GM12872 (cell line): ENCODE measurements around the gene TP53TG5.

ENCODE experiments used
- TF ChIP-seq, protein P1 (sequence below): IDR thresholded peaks from 3 replicates; pipeline ENCODE4 v1.5.1; 2011; ENCODE audit warnings: low read depth, mild to moderate bottlenecking, low read length, moderate library complexity; ENCODE audit not compliant: insufficient read depth

TP53TG5 gene

DNA sequence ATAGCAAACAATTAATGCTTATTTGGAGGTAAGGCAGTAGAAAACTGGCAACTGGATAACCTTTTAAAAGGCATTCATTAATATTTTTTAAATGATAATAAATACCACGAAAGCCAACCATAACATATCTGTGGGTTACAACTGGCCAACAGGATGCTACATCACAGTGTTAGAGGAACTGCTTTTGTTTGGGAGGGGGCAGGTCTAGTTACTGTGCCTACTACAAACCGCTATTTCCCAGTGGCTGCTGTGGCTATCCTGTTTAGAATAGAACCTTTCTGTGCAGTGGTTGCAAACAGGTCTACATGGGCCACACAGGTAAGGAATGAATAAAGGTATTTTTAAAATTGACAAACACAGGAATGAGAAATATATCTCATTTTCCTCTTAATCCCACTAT is 38.8 kb upstream of the TP53TG5 start:
- TF ChIP-seq, protein P1, sequence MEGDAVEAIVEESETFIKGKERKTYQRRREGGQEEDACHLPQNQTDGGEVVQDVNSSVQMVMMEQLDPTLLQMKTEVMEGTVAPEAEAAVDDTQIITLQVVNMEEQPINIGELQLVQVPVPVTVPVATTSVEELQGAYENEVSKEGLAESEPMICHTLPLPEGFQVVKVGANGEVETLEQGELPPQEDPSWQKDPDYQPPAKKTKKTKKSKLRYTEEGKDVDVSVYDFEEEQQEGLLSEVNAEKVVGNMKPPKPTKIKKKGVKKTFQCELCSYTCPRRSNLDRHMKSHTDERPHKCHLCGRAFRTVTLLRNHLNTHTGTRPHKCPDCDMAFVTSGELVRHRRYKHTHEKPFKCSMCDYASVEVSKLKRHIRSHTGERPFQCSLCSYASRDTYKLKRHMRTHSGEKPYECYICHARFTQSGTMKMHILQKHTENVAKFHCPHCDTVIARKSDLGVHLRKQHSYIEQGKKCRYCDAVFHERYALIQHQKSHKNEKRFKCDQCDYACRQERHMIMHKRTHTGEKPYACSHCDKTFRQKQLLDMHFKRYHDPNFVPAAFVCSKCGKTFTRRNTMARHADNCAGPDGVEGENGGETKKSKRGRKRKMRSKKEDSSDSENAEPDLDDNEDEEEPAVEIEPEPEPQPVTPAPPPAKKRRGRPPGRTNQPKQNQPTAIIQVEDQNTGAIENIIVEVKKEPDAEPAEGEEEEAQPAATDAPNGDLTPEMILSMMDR = no peak

DNA sequence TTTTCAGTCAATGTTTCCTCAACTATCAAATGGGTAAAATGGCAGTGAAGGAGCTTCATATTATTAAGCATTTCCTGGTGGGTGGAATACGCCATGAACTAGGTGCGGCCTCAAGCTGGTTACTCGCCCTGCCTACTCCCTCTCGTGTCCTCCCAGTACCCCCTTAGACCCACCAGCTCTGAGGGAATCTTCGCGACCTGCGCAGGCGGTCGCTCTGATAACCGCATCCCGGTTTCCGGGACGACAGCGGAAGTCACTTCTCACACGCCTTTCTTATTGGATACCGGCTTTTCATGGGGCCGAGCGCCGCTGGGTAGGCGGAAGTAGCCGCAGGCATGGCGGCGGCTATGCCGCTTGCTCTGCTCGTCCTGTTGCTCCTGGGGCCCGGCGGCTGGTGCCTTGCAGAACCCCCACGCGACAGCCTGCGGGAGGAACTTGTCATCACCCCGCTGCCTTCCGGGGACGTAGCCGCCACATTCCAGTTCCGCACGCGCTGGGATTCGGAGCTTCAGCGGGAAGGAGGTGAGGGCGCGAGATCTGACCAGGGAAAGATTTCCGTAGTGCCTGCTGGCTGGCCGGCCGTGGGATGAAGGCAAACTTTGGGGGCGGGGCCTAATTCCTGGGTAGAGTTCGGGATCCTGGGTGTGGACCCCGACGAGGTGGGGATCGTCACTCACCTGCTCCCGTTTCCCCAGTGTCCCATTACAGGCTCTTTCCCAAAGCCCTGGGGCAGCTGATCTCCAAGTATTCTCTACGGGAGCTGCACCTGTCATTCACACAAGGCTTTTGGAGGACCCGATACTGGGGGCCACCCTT is 37.9 kb upstream of the TP53TG5 start, which contains the start of gene PIGT:
TSS of gene PIGT (plus strand) at position 320 of the 816 bp plus-strand sequence. CDS start at position 336, 16 bp downstream.
- TF ChIP-seq, protein P1 = no peak

DNA sequence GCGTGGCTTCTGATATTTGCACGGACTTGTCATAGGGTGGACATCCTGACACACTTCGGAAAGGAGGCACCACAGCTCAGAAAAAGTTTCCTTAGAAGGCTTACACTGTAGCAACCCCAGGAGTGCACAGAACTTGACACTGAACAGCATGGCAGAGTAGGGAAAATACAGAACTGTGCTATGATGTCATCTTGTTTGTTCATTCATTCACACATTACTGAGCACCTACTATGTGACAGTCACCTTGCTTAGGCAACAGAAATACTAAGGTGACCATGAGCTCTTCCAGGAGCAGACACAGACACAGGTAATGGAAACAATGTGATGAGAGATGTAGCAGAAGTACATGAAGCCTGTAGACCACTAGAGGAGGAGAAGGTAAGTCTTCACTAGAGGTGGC is 35.4 kb upstream of the TP53TG5 start:
- TF ChIP-seq, protein P1 = no peak

DNA sequence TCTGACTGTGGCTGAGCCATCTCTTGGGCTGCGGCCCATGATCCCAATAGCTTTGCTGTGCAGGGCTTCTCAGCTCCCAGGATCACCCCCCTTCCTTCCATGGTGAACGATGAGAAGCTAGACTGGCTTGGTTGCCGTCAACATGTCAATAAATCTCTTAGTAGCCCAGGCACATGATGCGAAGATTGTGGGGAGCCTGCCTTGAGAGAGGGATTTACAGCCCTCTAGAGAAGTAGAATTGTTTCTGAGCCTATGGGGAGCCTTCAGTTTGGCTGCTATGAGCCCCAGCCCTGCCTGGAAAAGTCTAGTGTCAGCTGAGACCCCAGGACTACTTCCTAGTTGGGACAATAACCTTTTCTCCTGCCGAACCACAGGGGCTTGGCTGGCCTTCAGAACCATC is 34.5 kb upstream of the TP53TG5 start:
- TF ChIP-seq, protein P1 = no peak

DNA sequence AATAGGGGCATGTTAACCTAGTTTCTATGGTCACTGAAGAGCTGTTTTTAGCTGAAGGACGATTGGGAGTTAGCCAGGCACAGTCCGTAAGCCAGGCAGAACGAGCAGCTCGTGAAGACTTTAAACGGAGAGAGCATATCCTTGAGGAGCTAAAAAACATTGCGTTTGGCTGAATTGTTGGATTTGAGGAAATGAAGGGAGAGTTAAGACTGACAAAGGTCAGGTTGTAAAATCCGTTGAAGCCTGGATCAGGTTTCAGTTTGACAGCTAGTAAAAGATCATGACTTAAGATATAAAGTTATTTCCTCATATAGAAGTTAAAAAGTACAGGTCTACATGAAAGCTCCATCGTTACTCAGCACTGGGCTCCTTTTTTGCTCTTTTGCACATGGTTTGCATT is 32.8 kb upstream of the TP53TG5 start:
- TF ChIP-seq, protein P1 = no peak

DNA sequence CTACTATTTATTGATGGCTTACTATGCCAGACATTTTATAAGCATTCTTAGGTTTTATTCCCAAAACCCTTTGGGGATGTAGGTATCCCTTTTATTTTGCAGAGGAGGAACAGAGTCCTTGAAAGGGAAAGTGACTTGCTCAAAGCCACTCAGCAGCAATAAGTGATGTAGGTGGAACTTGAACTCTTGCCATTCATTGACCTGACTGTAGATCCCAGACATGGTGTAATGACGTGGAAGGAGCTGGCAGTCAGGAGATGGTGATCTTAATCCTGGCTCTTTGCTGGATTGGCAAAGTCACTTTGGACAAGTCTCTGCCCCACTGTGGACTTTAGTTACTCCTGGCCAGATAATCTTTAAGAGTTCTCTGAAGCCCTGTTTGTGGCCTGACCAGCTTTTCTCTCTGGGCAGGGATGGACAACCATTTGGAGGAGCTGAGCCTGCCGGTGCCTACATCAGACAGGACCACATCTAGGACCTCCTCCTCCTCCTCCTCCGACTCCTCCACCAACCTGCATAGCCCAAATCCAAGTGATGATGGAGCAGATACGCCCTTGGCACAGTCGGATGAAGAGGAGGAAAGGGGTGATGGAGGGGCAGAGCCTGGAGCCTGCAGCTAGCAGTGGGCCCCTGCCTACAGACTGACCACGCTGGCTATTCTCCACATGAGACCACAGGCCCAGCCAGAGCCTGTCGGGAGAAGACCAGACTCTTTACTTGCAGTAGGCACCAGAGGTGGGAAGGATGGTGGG is 31.6 kb upstream of the TP53TG5 start:
- TF ChIP-seq, protein P1 = no peak

DNA sequence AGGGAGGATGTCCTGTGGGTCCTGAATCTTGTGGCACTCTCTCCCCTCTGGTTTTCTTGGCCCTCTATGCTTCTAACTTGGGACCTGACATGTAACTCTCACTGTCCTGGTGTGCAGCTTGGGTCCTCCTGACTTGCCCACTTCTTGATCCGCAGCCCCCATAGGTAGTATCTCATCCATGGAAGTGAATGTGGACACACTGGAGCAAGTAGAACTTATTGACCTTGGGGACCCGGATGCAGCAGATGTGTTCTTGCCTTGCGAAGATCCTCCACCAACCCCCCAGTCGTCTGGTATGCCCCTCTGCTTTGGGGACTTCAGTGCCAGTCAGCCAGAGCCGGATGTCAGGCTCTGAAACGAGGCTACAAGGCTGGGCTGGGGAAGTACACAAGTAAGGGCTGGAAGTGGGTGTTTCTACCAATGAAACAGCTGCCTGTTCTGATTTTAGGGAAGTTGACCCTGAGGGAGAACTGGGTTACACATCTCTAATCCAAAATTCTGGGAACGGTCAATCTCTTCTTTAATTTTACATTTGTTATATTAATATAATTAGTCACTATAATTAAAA is 30.6 kb upstream of the TP53TG5 start:
- TF ChIP-seq, protein P1 = no peak
